ENCODE measurements around the gene UFD1.

The UFD1 gene

DNA sequence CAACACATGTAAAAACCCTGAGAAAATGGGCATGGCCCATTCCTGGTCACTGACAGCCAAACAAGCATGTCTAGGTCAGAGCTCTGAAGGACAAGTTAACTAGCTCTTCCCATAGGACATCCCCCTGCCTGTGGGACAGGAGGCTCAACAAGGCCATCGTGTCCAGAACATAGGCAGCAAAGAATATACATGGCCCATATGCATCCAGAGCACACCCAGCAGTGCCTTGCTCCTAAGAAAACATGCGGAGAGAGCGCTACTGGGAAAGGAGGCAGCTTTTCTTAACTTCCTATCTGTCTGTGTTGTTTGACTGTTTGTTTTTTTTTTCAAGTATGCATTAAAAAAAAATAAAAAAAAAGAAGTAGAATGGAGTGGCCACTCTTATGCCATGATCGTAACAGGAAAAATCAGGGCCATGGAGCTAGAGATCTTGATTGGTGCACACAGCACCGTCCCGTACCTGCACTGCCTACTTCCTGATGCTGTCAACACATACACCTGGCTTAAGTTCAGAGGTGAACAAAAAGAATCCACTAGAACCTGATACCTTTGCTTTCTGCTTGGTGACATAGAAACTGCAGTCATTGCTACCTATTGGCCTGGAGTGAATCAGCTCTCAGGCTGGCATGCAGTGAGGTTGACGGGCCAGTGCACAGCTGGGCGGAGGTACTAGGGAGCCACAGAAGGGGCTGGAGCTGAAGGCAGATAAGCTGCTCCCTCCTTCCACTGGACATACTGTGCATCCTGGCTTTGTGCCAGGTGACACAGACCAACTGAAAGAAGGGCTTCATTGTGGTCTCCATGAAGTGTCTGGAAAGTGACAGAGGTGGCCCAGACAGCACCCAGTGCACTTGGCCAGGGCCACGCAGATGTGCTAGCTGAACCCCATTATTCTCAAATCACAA lies 11.9 kb downstream of the UFD1 start:
- DNase-seq, result no peak

DNA sequence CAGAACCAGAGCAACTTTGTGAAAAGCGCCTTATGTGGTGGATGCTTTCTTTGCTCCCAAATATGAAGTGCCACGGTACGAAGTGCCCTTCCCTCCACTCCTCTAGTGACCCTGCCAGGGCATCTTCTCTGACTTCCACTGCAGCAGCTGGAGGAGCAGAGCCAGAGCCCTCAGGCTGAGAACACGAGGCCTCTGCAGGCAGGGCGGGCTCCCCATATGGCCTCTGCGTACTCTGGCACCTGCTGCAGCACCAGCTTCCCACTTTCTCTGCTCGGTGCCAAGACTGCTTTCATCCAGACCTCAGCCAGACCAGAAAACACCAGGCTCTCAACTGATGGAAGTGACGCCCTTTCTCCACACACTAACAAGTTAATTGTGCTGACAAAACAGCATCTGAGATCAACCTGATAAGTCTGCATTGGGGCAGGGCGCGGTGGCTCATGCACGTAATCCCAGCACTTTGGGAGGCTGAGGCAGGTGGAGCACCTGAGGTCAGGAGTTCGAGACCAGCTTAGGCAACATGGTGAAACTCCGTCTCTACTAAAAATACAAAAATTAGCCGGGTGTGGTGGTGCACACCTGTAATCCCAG lies 12.8 kb downstream of the UFD1 start:
- no peak for DNase-seq

DNA sequence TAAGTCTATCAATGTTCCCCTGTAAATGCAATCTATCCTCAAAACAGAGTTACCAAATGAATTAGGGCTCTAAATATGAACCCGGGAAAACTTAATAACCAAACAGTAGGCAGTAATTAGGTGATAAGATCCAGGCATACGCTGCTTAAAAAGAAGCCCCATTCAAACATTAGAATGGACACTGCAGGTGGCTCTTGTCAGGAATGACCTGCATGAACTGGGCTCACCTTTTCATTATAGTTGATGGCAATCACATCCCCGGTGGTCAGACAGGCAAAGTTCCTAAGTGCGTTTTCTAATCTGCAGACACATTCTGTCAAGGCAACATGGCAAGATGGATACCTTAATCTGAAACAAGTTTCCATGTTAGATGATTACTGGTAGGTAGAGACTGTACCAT lies 14.0 kb downstream of the UFD1 start:
- DNase-seq, result no peak

DNA sequence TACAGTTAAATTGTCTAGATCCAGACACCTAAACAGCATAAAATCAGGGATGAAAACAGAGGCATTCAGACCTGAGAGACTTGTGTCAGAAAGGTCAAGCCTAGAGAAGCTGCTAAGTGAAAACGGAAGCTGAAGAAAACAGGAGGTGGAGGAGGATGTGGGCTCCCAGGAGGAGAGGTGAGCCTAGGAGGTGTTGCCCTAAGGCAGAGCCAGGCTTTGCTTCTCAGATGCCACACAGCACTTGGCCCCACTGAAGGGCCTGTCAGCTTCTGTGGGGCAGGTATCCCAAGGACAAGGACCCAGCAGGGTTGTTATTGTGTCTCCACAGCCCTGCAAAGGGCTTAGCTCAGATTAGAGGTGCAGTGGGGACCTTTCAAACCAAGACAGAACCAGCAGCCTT lies 14.4 kb downstream of the UFD1 start:
- DNase-seq, result no peak

DNA sequence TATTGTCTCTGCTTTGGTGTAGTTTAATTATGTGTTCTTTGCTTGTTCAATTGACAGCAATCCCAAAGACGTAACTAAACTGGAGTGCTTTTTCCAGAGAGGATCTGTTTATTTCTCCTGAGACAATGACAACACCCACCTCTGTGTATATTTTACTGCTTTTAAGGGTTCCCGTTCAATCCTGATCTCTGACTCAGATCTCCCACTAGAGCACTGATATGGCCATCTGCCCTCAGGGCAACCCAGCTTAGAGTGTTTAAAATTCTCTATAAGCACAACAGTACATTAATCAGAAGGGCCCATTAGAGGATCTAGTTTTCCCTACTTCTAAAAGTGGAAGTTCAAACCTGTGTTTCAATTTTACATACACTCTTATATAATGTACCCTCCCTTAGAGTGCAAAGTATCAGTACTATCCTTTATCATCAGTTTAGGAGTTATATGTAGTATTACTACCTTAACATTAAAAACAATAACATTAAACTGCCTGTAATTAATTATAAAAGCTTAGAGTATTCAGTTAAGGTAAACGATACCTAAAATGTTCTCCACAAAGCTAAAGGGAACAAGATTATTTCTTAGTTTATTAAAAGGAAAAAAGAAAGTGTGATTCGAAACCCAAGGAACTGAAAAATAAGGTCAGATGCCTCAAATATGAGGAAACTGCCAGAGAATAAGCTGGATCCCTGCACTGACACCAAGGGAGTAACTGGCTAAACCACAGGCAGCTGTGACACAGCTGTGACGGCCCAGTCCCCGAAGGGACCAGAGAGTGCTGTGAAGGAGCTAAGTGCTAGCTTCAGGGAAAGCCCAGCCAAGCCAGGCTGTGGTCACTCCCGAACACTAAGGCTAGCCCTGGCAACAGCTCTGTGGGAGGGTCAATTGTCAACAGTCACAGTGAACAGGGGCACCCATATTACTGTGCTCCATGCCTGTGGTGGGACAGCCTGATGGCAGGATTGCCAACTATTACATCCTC lies 15.2 kb downstream of the UFD1 start:
- no peak for DNase-seq

DNA sequence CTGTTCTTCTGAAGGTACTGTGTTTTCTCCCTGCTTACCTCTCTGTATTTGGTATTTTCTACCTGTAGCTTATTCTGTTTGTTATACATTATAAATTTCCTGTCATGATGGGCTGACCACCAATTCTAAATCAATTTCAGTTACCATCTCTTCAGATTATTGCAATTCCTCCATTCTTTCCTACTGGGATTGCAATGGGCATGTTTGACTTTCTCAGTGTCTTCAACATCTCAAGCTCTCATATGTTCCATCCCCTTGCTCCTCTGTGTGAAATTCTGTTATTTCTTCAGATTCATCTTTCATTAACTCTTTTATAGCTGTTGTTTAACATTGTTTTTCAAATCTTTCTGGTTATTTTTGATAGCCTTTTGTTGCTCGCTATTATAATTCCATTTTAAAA lies 16.0 kb downstream of the UFD1 start:
- DNase-seq, result no peak

DNA sequence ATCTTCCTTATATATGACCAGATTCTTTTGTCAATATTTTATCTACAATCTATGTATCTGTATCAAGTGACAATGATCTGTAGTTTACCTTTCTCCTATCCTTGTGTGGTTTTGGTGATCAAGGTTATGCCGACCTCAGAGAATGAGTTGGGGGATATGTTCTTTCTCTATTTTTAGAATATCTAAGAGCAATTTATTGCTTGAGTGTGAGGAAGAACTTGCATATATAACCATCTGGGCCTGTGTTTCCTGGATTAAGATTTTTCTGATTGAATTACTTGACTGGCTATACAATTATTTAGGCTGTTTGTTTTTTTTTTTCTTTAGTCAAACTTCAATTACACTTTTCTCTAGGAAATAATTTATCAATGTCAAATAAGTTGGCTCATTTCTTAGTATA lies 17.5 kb downstream of the UFD1 start:
- DNase-seq, result no peak

DNA sequence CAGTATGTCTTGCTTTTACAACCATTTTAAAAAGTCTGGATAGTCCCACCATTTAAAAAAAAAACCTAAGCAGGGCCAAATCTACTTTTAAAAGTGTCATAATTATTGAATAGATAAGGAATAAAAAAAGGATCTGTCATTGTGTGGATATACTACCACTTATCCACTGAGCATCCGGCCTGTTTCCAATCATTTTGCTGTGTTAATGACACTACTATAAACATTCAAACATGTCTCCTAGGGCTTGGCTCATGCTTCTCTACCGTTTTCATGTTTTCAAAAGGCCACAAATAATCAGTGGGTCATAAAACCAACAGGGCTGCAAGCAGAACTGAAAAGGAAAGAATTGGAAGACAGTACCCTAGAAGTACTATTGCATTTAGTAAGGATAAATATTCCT lies 19.0 kb downstream of the UFD1 start:
- DNase-seq, result no peak

DNA sequence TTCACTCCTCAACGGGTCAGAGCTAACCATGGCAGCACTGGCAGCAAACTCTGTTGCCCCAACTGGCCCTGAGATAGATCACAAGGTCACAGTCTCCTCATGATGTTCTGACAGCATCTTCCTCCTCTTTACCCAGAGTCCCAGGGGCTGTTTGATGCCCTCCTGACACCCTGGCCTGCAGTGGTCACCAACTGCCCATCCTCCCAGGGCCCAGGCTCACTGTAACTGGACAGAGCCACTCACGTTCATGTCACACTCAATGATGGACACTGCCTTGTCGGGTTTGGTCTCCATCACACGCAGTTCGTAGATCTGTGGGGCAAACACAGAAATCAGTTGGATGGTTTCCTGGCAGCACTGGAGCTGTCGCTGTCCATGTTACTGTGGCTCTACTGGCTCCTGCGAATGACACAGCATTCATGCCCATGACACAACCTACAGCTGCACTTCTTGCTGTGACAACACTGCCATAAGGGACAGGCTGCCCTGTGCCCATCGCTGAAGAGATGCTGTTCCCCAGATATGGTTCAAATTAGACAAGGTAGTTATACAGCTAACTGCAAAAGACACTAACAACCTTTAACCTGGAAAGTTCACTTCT lies 21.1 kb downstream of the UFD1 start:
- DNase-seq, result no peak

DNA sequence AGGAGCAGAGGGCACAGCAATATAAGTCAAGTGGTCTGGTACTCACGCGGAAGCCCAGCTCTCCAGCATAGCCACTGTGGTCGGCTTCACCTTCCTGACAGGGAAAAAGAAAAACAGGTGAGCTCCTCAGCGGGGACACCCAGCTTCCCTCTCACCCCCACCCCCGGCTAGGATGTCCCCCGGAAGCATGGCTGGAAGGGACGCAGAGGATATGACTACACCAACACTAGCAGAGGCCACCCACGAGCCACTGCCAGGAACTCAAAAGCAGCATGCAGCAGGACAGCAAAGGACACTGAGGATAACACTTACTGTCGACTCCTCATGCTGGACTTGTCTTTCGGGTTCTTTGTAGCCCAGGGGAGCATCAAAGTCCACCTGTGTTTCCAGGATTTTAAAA lies 22.5 kb downstream of the UFD1 start:
- DNase-seq, result no peak

DNA sequence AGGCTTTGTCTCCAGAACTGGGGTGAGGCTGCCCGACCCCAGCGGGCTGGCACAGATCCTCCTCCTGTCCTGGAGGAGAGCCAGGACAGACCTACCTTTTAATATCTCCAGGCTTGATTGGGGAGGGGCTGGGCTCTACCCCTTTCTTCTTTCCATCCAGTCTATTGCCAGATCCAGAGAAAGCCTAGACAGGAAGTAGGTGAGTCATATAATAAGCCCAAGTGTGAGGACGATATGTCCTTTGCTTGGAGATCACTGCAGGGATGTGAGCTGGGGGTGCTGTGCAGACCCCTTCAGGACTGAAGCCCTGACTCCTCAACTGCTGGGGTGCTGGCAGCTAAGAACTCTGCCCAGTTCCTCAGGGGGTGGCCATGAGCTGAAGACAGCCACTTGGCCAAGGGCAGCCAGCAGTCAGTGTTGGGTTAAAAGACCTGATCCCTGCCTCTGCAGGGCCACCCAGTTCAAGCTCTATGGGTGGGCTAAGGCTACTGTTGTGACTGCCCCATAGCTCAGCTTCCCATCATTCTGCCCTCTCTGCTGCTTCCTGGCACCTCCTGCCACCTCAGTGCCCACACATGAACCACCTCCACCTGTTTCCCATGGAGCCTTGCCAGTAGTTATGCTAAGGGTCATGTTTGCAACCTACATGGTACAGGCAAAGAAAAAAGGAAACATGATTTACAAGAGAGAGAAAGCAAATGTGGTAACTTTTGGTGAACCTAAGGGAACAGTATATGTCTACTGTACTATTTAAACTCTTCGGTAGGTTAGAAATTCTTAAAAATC lies 23.2 kb downstream of the UFD1 start:
- DNase-seq, result no peak

DNA sequence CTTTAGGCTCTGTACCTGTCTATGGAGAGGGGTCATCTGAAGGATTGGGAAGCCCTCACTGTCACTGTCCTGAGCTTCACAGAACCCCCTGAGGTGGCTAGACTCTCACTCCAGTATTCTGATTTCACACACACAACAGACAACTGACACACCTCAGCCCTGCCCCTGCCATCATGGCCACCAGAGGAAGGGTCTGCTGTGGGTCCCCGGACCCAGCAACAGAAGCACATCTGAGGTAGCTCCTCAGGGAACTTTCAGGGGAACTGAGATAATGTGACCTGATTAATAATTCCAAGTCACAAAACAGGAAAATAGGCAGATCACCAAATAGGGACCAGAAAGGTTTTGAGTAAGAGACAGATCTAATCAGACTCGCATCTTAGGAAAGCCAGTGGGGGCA lies 24.0 kb downstream of the UFD1 start:
- no peak for DNase-seq

DNA sequence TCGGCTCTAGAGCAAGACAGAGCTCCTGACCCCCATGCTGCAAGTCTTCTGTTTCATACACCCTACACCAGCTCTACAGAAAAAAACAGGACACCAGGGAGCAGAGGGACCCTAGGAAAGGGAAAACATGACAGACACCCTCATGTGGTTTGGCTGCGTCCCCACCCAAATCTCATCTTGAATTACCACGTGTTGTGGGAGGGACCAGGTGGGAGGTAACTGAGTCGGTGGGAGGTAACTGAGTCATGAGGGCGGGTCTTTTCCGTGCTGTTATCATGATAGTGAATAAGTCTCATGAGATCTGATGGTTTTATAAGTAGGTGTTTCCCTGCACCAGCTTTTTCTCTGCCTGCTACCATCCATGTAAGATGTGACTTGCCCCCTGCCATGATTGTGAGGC lies 24.8 kb downstream of the UFD1 start:
- DNase-seq, result no peak

DNA sequence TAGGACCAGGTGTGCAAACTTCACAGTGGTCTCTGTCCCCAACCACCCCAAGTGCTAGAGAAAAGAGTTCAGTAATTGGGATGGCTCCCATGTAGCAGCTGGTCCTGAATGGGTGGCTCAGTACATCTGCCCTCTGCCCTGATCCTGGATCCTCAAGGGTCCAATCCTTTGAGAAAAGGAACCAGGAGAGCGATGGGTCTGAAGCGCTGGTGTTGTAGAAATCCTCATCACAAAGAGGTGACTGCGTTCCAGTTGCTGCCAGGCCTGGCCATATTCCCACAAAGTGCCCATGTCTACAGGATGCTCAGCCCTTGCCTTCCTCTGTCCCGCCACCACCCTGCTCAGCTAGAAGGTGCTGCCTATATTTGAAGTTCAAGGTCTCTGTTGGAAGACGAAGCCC lies 25.3 kb downstream of the UFD1 start:
- no peak for DNase-seq

DNA sequence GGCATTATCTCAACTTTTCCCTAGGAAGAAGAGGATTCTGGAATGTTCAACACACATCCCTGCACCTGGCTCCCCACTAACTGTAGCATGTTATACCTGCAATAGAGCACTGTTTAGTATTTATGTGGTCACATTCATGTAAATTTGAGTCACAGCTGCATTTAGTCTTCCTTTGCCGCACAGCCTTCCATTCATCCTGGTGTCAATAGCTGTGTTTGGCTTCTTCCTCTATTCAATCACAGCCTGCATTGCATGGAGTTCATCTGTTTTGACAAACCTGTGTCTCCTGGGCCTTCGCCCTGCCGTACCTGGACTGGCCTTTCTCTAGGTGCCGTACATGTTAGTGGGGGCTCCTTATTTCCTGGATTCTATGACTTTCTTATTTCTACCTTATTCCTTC lies 27.4 kb downstream of the UFD1 start:
- no peak for DNase-seq

DNA sequence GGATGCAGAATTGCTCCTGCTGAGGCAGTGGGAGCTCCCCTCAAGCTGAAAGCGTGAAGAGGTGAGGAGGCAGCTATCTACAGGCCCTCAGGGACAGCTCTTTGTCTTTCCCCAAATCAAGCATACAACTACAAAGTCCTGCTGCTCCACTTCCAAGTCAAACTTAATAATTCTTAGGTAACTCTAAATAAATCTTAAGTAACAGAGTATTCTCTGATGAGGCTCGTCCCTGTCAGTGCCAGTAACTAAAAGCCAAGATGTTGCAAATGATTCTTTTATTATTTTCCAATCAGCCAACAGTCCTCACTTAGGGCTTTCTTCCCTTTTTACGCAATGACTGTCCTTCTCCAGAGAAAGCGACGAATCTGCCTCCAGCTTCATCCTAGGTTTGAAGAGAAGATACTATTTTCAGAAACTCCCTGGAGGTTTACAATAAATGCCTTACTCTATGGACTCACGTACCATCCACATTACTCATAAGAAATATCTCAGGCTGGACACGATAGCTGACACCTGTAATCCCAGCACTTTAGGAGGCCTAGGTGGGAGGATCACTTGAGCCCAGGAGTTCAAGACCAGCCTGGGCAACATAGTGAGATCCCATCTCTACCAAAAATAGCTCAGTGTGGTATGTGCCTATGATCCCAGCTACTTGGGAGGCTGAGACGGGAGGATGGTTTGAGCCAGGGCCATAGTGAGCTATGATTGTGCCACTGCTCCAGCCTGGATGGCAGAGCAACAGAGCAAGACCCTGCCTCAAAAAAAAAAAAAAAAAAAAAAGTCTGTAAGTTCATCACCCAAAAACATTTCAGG lies 28.4 kb downstream of the UFD1 start:
- no peak for DNase-seq

DNA sequence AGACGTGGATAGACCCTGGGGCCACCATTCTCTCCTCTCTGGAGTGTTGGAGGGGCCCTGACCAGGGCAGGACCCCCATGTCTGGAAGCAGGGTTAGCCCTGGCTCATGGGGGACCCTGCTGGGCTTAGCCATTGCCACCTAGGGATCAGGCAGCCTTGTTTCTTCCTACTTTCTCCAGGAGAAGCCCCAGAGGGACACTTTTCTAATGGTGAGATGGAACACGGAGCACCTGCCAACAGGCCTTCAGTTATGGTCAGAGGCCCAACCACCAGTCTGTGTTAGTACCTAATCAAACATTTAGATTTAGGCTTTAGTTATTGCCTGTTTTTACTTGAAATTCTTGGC lies 29.6 kb downstream of the UFD1 start:
- no peak for DNase-seq

DNA sequence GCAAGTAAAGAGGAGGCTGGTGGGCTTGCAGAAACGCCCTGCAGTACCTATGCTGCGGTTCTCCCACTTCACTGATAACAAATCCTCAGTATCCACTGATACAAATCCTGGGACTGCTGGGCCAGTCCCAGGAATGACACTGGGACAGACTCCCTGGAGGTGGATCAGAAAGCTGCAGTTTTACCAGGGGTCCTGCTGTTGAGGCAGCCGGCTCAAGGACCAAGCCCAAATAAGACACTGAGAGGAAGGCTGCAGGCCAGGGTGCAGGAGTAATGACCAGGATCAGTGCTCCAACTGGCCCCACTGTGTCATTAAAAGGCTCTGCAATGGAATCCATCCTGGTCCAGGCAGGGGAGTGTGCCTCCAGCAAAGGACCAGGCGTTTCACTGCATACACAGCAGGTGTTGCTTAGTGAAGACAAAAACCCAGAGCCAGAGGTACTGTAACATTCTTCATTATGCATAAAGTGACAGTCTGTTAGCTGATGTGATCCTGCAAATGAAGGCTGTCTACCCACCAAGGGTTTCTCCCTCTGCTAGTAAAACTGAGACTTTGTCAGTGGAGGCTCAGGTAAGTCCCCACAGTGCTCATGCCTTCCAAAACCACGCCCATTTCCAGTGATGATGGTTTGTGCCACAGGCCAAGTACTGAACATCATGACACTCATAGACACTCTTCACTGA lies 30.1 kb downstream of the UFD1 start:
- DNase-seq, result no peak

DNA sequence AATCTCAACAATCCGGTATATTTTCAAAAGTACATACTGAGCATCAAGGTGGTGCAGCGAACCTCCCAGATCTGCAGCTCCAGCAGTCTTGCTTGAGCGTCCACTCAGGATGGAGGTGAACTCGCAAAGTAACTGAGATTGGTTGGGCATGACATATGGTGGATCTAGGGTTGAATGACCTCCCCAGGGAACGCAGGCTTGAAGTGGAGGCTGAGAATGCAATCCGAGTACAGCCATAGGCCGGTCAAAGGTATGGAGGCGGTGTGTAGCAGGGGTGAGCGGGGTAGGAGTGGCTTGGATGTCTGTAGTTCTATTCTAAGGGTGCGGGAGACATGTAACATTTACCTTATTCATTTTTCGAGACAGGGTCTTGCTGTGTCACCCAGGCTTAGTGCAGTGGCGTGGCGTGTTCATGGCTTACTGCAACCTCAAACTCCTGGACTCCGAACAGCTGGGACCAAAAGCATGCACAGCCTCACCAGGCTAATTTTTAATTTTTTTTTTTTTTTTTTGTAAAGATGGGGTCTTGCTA lies 30.9 kb downstream of the UFD1 start:
- peak; percentile 44 for DNase-seq

DNA sequence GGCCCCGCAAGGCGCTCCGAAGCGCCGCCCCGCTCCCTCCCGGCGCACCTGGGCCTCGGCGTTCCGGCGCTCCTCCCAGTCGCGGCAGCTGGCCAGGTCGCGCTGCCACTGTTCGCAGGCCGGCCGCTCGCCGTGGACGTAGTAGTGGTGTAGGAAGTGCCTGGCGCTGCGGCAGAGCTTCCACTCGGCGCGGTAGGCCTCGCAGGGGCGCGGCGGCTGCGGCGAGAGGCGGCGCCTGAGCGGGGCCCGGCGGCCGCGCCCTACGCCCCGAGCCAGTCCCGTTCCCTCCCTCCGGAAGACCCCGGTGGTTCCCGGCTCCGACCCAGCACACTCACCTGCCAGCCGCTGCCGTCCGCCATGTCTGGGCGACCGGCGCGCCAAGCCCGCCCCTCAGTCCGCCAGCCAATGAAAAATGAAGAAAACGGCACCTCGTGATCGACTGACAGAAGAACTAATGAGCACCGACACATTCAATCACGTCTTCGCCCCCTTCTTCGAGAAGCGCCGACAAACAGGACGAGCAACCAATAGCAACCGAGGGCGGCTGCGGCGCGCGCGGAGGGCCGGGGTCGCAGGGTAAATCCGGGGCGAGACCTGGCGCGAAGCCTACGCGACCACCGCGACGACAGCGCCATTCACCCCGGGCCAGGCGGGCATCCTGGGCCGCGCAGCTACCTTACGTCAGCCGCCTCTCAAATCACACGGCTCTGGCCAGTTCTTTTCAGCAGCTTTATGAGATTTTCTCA lies 31.5 kb downstream of the UFD1 start, which contains the start of gene C22orf39:
Gene C22orf39 (minus strand): TSS at position 382 of the 746 bp plus-strand sequence. CDS start 23 bp downstream, at position 359.
- DNase-seq, result peak; percentile 92

All from CD4-positive, alpha-beta T cell treated with Interleukin-15 for 1 hour (primary cell).